ENCODE data around the gene S100A12.

DNA sequence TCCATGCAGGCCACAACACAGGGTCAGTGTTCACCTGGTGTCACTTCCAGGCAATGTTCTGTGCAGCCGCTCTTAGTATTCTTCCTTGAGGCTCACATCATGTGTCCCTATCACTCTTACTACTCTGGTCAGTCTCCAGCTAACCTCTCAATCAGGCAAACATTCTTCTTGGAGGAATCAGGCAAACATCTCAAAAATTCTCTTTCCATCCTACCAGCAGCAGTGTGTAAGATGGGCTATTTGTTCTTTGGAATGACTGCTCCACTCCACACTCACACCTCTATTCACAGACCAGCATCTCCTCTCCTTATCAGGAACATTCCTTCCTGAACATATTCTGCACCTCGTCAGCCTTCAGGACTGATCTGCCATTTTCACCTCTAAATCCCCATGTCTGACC is 44.9 kb upstream of the S100A12 start:
- TF ChIP-seq, protein P1, sequence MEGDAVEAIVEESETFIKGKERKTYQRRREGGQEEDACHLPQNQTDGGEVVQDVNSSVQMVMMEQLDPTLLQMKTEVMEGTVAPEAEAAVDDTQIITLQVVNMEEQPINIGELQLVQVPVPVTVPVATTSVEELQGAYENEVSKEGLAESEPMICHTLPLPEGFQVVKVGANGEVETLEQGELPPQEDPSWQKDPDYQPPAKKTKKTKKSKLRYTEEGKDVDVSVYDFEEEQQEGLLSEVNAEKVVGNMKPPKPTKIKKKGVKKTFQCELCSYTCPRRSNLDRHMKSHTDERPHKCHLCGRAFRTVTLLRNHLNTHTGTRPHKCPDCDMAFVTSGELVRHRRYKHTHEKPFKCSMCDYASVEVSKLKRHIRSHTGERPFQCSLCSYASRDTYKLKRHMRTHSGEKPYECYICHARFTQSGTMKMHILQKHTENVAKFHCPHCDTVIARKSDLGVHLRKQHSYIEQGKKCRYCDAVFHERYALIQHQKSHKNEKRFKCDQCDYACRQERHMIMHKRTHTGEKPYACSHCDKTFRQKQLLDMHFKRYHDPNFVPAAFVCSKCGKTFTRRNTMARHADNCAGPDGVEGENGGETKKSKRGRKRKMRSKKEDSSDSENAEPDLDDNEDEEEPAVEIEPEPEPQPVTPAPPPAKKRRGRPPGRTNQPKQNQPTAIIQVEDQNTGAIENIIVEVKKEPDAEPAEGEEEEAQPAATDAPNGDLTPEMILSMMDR (IDR thresholded peaks at IDR 0.05; ENCODE audit: low read depth, low read length, poor library complexity, severe bottlenecking): no peak
- TF ChIP-seq EZH2phosphoT487 (IDR thresholded peaks at IDR 0.05; ENCODE audit: borderline replicate concordance, low read length): no peak
